Breast epithelium (tissue), 4 donors: ENCODE results near the gene MAD1L1. TPM values are rescaled to one million over a fixed set of nuclear protein-coding genes. Genes with fewer than 3 reads are reported as not detected.

Experiments used
- DNase-seq, 2 donors: peaks; one replicate each; pipeline ENCODE4 v3.0.0-alpha.2; 2019; ENCODE audit warnings: low spot score in 2 of 2
- H3K27ac ChIP-seq, 2 donors: fragments of 200-600 bp; sonication (generic) in 1 of 2; one replicate each; pipeline ENCODE4 v1.5.1; 2016 to 2019; ENCODE audit warnings: mild to moderate bottlenecking in 1 of 2
- H3K27me3 ChIP-seq, 2 donors: fragments of 200-600 bp; sonication (generic) in 1 of 2; one replicate each; pipeline versions ENCODE4 v1.5.1 to v1.6.0; 2017 to 2019; ENCODE audit warnings: control low read depth in 1 of 2, mild to moderate bottlenecking in 1 of 2
- H3K36me3 ChIP-seq: fragments of 200-600 bp; one replicate; pipeline ENCODE4 v1.5.1; 2019
- H3K4me1 ChIP-seq, 2 donors: fragments of 200-600 bp; sonication (generic); one replicate each; pipeline ENCODE4 v1.5.1; 2016 to 2019; ENCODE audit warnings: control low read depth in 1 of 2
- H3K4me3 ChIP-seq, 3 donors: fragments of 200-600 bp; sonication (generic); 1 replicate in 2 of 3; 2 replicates in 1 of 3; pipeline ENCODE4 v1.5.1; 2016 to 2019; ENCODE audit warnings: mild to moderate bottlenecking in 3 of 3, moderate library complexity in 2 of 3
- H3K9me3 ChIP-seq, 2 donors: fragments of 200-600 bp; sonication (generic) in 1 of 2; one replicate each; pipeline ENCODE4 v1.5.1; 2016 to 2019; ENCODE audit warnings: control low read depth in 1 of 2
- CTCF ChIP-seq, 3 donors: fragments of 450-650 bp; IDR thresholded peaks; one replicate each; pipeline ENCODE4 v1.5.1; 2016 to 2017; ENCODE audit warnings: antibody characterized with exemption in 3 of 3, mild to moderate bottlenecking in 3 of 3, moderate library complexity in 3 of 3
- POLR2A ChIP-seq: fragments of 450-650 bp; IDR thresholded peaks from one replicate; pipeline ENCODE4 v1.6.1; 2016; ENCODE audit warnings: antibody characterized with exemption, mild to moderate bottlenecking, moderate library complexity
- POLR2AphosphoS5 ChIP-seq, 3 donors: sonication (generic); formaldehyde crosslinking; IDR thresholded peaks; one replicate each; pipeline ENCODE4 v1.6.1; 2017; ENCODE audit warnings: antibody characterized with exemption in 3 of 3
- intact Hi-C: fragments of 100-400 bp; cut with DNase I; formaldehyde crosslinking; loops from one replicate; pipeline ENCODE4 v1.15.1; 2023; ENCODE audit warnings: low total_unique reads
- total RNA-seq, 3 donors: library from RNA; depleted of rRNA; stranded (reverse); fragments of >200 nt; gene quantifications; one replicate each; pipeline ENCODE4 v1.1.0, GENCODE V29; 2016

The MAD1L1 gene
- total RNA-seq, 3 donors from 2014 or later, result 27.7 to 33.9 (median 28.8) TPM

DNA sequence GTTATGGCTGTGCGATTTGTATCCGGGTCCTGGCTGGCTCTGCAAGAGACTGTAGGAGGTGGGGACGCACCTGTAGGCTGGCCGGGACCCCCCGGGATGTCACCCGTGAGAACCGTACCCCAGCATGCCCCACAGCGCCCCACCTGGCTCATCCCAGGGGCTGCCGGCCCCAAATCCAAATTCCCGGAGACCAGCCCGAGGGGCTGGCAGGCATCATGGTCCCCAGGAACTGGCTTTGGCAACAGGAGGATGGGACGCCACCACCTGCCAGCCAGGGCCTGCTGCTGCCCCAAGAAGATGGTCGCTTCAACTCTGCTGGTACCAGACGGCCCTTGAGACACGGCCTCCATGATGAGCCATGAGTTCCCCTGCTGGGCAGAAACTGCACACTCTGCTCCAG is 323.3 kb downstream of the MAD1L1 start:
- no peak for TF ChIP-seq POLR2AphosphoS5 (IDR thresholded peaks at IDR 0.05)
- TF ChIP-seq POLR2A, result no peak
- TF ChIP-seq CTCF (IDR thresholded peaks at IDR 0.05), result no peak
- no peaks in the 10 kb centered on the region for H3K36me3 ChIP-seq
- no peaks in the 10 kb centered on the region for H3K9me3 ChIP-seq
- intact Hi-C loops, result no loop called here
- no peaks in the 10 kb centered on the region for H3K27me3 ChIP-seq
- H3K27ac ChIP-seq, result no peak overlapping the region
- no peak overlapping the region for H3K4me3 ChIP-seq
- no peak for DNase-seq
- H3K4me1 ChIP-seq, result no peaks in the 10 kb centered on the region

- no peaks in the 10 kb centered on the region for H3K9me3 ChIP-seq
- H3K4me1 ChIP-seq, result no peaks in the 10 kb centered on the region
- no peaks in the 10 kb centered on the region for H3K36me3 ChIP-seq
- DNase-seq, result no peak
- no peak overlapping the region for H3K27ac ChIP-seq
- intact Hi-C loops, result no loop called here
- H3K4me3 ChIP-seq, result no peak overlapping the region
- no peaks in the 10 kb centered on the region for H3K27me3 ChIP-seq
- TF ChIP-seq POLR2AphosphoS5 (IDR thresholded peaks at IDR 0.05) (no peak), POLR2A (no peak), CTCF (IDR thresholded peaks at IDR 0.05) (no peak)
These were observed 323.8 kb downstream of the MAD1L1 start for GRCh38 chr7:1908823-1909420.

- Histone ChIP-seq H3K4me3 (no peak overlapping the region), H3K9me3 (no peaks in the 10 kb centered on the region), H3K36me3 (no peaks in the 10 kb centered on the region), H3K27ac (no peak overlapping the region), H3K27me3 (no peaks in the 10 kb centered on the region), H3K4me1 (no peaks in the 10 kb centered on the region)
- TF ChIP-seq POLR2A, result no peak
- no peak for TF ChIP-seq POLR2AphosphoS5 (IDR thresholded peaks at IDR 0.05)
- TF ChIP-seq CTCF (IDR thresholded peaks at IDR 0.05), result no peak
- no peak for DNase-seq
- intact Hi-C loops, result no loop called here
These were observed 324.9 kb downstream of the MAD1L1 start for GRCh38 chr7:1907751-1908365.

DNA sequence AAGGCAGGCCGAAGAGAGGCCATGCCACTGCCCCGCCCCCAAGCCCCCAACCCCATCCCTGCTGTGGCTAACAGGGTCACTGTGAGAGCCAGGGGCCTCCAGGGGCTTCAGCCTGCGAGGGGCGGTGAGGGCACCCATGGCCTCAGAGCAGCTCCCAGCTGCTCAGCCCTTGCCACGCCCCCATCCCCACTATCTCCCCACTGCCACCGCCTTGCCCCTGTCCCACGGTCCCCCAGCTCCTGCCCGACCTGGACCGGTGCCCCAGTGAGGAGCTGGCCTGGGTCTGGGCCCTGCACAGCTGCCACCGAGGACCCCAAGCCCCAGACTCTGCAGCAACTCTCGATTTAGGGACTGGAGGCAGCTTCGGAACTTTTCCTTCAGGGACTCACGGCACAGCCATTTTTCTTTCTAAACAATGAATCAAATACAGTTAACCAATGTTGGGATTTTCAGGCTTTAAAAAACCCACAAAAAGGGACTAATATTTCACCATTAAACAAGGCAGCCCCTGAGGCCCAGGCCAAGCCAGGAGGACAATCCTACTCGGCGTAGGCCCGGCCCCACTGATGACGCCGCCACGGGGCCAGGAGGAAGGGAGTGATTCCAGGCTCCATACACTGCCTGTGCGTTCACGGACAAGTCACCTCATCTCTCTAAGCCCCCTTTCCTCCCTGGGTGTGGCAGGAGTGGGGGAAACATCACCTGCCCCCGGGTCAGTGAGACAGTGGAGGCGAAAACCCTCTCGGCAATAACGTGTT is 325.6 kb downstream of the MAD1L1 start:
- Histone ChIP-seq H3K36me3 (no peaks in the 10 kb centered on the region), H3K27me3 (no peaks in the 10 kb centered on the region)
- no peak for TF ChIP-seq CTCF (IDR thresholded peaks at IDR 0.05)
- TF ChIP-seq POLR2A, result no peak
- TF ChIP-seq POLR2AphosphoS5 (IDR thresholded peaks at IDR 0.05), result no peak

More for the DNA sequence above, 325.6 kb downstream of the MAD1L1 start:
- intact Hi-C loops, result no loop called here
- H3K27ac ChIP-seq, result no peak overlapping the region
- DNase-seq, result no peak
- no peaks in the 10 kb centered on the region for H3K4me1 ChIP-seq
- no peak overlapping the region for H3K4me3 ChIP-seq
- H3K9me3 ChIP-seq, result no peaks in the 10 kb centered on the region
